GM20000 (cell line): ENCODE measurements around the gene HIVEP3.

Source experiments
- DNase-seq: peaks from one replicate; pipeline ENCODE4 v3.0.0; 2012; ENCODE audit warnings: low spot score
- CTCF ChIP-seq: IDR thresholded peaks from 2 replicates; pipeline ENCODE4 v1.5.1; 2012; ENCODE audit warnings: mild to moderate bottlenecking, control low read depth; ENCODE audit errors: extremely low read depth, missing control alignments

The HIVEP3 gene

GRCh38 chr1:41519667-41520066, 399.1 kb downstream of the HIVEP3 start:
- no peak for DNase-seq
- TF ChIP-seq CTCF: no peak

DNA sequence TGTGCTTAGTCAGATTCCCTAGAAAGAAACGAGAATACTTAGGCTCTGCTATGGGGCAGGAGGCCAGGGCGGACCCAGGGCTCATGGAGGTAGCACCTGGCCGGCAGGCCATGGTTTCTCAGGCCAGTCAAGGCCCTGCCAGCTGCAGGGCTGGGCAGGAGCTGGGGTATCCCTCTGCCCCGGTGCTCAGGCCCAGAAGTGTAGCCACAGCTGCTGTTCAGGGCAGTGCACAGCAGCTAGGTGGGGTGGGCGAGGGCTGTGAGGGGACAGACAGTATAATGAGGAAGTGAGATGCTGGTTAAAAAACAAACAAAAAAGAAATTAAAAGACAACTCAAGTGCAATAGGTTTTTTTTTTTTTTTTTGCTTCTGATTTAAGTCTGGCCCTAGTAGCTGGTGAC, 400.3 kb downstream of the HIVEP3 start:
- DNase-seq: peak; percentile 51
- TF ChIP-seq CTCF: no peak

DNA sequence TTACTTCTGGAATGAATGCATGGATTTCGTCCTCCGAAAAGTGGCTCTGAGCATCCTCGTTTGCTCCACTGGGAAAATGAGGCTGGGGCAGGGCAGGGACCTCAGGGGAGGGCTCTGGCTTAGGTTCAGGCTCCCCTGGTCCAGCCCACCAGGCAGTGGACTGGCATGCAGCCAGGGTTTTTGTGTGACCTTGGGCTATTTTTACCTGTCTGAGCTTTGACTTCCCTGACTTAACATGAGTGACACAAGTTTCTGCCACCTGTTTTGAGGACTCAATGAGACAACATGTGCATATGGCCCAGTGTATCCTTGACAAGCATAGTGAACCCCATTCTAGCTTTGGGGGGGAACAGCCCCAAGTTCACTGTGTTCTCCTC, 401.7 kb downstream of the HIVEP3 start:
- no peak for TF ChIP-seq CTCF
- peak; percentile 25 for DNase-seq

DNA sequence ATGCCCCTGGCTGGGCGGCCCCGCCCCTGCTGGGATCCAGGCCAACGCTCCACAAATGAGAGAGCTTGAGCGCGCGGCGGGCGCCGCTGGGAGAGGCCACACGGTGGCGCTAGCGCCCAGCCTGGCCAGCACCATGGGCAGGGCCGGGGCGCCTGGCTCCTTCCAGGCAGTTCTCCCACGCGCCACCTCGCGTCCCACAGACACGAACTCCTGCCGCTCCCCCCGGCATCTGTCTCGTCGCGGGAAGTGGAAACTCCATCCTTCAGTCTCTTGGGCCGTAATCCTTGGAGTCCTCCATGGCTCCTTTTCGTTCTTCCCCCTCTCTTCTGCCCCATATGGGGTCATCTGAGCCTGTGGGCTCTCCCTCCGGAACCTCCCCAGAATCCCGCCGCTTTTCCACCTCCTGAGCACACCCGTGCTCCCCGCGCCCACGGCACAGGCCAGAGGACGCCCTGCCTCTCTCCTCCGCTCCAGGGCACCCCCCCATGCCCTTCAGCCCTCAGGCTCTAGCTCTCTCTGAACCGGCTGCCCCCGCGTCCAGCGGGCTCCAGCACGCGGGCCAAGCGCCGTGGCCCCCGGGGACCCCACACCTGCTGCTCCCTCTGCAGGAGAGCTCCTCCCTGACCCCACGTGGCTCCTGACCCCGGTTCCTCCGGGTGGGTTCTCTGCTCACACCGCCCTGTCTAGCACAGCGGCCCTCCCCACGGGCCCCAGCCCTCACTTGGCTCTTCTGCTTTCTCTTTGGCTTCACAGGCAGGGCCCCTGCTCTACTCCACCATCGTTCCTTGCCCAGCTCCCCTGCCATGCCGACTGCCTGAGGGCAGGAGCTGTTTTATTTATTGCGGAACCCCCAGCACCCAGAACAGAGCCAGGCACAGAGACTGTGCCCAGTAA, 402.3 kb downstream of the HIVEP3 start:
- peak; percentile 94 for DNase-seq
- TF ChIP-seq CTCF: peak; percentile 86

DNA sequence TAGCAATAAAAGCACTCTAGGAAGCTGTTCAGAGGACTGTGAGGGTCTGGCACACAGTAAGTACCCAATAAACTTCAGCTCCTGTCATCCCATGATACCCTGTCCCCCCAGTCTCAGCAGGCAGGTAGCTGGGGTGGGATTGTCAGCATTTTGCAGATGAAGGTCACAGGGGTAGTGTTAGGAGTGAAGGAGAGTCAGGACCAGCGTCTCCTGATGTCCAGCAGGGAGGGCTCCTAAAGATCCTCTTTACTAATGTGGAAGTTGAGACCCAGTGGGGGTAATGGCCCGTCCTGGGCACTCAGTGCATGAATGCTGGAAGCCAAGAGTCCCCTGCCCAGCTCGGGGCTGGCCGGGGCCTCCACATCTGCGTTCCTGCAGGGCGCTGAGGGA, 402.9 kb downstream of the HIVEP3 start:
- DNase-seq: no peak
- TF ChIP-seq CTCF: no peak

DNA sequence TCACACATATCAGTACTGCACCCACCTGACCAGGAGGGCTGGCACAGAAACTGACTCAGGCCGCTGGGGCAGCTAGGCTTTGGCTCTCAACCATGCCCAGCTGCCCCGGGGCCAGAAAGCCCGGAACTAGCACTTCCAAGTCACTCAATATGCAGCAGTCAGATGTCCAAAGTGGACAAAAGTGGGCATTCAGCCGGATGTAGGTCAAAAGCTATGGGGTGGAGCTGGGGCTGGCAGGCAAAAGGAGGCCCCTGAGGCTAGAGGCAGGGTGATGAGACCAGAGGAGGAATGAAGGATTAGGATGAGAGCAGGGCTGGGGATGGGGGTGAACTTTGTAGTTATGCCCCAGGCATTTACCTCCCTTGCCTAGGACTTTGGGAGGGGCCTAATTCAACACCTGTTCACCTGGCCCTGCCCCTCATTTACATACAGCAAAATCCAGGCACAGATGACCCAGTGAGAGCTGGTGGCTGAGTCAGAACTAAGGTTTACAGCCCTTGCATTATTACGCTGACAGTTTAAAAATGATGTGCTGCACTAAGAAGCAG, 403.5 kb downstream of the HIVEP3 start:
- TF ChIP-seq CTCF: no peak
- DNase-seq: no peak

GRCh38 chr1:41514381-41514780, 404.3 kb downstream of the HIVEP3 start:
- TF ChIP-seq CTCF: no peak
- no peak for DNase-seq
